HG03135 (cell line): ENCODE measurements around the gene SORCS1.

Experiments used
- ATAC-seq: cut with Tn5 transposase; IDR thresholded peaks from one replicate; pipeline ENCODE4 v1.9.1; 2021; ENCODE audit warnings: mild to moderate bottlenecking, moderate library complexity; ENCODE audit not compliant: unreplicated experiment

SORCS1 gene

DNA sequence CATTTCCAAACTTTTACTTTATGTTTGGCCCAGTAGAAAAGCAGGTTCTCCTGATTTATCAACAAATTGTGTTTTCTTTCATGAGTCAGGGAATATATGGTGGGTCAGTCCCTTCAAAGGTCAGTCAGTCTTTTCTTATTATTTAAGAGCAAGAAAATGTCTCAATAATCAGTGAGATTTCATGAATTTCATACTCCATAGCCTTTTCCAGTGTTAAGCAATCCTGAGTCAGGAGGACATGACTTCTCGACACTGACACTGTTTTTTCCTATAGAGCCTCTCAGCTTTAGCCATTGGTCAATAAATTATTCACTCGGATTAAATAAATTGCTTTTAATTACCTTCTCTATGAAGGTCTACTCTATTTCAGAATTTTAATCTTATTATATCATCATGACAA lies 334.5 kb downstream of the SORCS1 start:
- no peak for ATAC-seq

DNA sequence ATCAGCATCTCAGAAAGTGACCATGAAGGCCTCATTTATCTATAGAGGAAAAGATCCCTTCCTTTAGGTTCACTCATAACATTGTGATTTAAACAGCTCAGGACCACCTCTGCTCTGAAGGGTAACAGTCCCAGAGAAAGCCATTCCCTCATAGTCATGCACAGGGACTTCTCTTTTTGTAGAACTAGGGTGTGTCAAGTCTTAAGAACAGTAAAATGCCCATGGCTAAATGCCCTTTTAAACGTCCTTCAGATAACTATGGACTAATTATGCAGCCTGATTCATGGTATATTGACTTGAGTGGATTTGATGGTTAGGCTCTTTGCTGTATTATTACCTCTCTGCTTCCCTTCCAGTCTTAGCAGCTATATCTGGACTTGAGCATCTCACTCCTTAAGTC lies 337.8 kb downstream of the SORCS1 start:
- no peak for ATAC-seq

DNA sequence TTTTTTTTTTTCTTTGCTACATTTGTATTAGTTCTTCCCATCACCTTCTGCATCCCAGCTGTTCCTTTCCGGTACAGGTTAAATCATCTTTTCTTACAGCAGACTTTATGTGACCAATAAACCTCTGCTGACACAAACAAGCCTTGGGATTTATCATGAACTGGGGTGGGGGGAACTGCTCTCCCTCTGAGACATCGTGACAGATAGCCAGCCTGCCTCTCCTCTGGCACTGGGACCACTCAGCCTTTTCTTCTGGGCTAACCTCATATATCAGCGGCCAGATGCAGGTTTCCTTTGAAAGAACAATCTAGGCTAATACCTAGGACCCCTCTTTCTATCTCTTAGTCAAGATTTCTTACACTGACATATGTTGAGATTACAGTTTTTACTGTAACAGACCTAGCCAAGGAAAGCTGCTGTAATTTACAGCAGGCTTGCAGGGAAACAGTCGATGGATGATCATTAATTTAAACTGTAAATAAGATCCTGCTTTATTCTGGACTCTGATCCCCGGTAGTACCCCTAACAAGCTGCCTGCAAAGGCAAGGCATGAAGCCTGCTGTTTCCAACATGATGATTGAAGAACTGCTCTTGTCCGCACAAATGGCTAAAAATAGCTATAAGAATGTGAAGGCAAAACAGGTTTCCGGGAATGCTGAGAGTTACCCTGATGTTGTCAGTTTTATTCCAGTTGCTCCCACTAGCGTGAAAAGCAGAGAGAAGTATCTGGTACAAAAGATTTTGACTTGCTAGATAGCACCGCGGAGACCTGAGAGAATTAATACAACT lies 338.7 kb downstream of the SORCS1 start:
- no peak for ATAC-seq

DNA sequence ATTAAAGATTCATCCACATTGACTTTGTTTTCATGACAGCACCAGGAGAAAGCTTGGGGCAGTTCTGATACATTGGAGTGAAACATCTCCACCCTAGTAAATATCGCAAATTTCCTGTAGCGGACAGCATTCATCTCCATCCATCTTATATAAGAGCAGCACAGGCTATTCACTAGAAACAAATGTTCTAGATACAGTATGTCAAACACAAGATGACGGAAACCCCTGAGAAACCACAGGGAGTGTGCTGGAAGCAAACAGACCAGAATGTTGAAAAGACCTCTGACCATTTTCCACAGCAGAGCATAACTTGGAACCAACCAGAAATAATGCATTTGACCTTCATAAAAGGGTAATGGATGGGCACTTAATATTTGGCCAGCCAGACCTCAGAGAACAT lies 343.9 kb downstream of the SORCS1 start:
- ATAC-seq, result no peak

DNA sequence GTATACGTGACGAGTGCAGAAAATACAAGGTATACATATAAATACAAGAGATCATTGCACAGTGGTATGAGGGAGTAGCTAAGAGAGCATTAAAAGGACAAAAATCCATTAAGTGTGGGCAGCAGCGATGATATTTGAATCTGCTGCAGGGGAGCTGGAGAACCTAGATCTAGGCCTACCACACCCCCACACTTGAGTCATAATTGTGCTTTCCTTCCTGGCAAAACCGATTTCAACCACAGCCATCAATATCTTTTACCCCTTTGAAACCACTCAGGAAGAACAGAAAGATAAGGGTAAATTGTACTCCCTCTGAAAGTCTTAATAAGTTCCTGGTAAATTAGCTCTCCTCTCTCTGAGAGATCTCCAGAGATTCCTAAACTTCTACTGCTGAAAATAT lies 345.0 kb downstream of the SORCS1 start:
- ATAC-seq, result no peak

- no peak for ATAC-seq
Measured at GRCh38 chr10:106816318-106817085, 348.0 kb downstream of the SORCS1 start.

DNA sequence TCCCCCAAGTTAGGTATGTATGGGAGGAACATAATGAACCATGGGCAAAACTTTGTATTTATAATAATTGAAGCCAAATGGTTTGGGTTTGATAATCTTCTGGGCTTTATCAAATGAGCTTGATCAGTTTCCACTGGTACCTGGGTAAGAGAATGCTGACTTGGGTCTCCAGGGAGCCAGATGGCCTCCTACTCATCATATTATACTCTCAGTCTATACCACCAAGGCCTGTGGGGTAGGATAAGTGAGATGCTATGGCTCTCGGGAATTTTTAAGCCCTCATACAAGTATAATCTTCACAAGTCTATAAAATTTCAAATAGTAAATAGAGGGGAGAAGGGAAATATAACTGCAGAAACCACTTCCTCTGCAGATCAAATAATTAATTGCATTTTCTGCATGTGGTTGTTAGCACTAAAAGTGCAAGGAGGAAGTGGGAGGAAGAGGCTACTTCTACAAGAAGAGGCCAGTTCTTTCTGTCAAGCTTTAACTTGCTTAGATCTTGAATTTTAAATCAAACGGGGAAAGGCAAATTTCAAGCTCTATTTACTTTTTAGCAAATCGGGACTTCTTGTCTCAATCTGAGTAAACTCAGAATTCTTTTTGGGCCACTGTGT lies 349.0 kb downstream of the SORCS1 start:
- no peak for ATAC-seq

- no peak for ATAC-seq
Measured at GRCh38 chr10:106804992-106805582, 359.4 kb downstream of the SORCS1 start.

DNA sequence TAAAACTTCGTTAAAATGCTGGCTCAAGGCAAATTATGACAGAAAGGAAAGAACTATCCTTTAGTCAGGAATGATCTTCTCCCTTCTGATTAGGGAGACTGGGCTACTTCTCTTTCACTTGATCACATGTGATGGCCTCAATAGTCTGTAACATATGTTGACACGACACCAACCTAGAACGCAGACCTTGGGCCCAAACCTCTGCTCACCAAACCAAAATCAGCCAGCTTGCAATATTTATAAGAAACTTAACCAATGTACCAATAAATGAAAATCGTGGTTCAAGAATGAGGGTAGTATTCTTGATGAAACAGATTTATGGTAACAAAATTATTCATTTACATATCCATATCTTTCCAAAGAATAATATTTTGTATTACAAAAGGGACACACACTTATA lies 361.6 kb downstream of the SORCS1 start:
- ATAC-seq, result no peak

DNA sequence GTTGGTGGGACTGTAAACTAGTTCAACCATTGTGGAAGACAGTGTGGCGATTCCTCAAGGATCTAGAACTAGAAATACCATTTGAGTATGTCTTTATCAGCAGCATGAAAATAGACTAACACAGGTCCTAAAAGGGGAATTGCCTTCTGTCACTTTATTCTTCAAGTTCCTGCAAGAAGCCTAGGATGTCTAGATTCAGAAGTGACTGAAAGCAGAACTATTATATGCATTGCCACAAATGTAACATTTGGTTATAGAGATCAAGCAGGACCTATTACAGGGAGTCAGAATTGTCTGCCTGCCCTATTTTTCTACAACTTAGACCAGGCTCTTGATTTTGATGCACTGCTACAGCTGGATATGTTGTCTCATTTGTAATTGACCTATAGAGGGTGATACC lies 364.7 kb downstream of the SORCS1 start:
- no peak for ATAC-seq

- ATAC-seq, result peak; percentile 93
Measured at GRCh38 chr10:106795619-106796018, 368.9 kb downstream of the SORCS1 start.

- no peak for ATAC-seq
Measured at GRCh38 chr10:106793617-106794016, 370.9 kb downstream of the SORCS1 start.

DNA sequence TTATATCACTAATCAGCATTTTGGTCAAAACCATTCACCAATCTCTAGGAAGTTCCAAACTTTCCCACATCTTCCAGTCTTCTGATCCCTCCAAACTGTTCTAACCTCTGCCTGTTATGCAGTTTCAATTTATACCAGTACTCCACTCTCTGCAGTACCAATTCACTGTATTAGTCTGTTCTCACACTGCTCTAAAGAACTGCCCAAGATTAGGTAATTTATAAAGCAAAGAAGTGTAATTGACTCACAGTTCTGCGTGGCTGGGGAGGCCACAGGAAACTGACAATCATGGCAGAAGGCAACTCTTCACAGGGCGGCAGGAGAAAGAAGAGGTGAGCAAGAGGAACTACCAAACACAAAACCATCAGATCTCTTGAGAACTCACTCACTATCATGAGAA lies 374.9 kb downstream of the SORCS1 start:
- ATAC-seq, result no peak

DNA sequence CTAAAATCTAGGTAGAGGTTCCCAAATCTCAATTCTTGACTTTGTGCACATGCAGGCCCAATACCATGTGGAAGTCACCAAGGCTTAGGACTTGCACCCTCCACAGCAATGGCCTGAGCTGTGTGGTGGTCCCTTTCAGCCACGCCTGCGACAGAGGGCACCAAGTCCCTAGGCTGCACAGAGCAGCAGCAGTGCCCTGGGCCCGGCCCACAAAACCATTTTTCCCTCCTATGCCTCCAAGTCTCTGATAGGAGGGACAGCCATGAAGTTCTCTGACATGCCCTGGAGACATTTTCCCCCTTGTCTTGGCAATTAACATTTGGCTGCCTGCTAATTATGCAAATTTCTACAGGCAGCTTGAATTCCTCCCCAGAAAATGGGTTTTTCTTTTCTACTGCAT lies 375.5 kb downstream of the SORCS1 start:
- no peak for ATAC-seq

DNA sequence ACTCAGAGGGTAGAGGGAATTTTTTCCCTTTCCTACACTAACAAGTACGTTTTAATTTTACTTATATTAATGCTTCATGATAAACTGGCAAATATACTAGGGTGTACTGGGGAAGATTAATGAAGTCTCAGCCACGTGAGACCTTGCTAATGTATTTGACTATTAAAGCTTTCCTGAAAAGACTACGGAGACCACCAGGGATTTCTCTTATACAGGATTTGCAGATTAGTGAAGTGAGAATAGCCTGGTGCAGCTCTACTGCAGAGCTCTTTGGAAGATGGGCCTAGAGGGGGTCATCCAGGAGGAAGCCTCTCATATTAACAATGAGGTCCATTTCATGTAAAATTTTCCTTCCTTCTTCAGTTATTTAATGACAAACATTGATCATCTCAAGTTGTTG lies 379.0 kb downstream of the SORCS1 start:
- no peak for ATAC-seq

- ATAC-seq, result no peak
Measured at GRCh38 chr10:106780632-106781031, 383.9 kb downstream of the SORCS1 start.

DNA sequence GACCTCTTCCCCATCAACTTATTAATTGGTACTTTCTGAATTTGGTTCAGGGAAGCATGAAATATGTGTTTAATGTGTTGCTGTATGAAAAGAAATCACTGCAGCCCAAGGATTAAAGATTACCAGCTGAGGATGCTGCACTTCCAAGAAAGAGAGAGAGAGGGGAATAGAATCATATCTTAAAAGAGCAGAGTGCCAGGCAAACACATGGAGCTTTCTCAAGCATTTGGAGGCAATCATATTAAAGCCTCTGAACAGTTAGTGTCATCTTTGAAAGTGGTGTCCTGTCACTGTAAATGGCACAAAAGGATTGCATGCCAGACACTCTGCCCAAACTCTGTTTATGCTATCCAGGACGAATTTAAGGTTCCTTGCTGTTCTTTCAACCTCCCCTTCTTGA lies 386.7 kb downstream of the SORCS1 start:
- no peak for ATAC-seq

GRCh38 chr10:106775127-106775526 lies 389.4 kb downstream of the SORCS1 start:
- ATAC-seq, result no peak

DNA sequence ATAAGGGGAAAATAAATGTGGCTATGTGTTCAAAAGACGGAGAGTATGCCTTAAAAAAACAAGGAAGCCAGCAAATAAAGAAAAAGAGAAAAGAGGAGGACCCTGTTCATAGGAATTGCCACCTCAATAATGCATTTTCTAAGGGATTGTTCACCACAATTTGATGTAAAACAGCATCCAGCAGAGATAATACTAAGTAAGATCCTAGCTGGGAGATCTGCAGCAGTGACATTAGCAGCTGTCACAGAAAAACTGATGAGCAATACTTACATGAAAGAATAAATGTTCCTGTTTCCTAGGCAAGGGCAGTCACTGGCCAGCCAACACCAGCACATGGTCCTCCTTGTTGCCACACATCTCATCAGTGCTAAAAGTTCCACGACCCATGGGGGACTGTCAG lies 391.5 kb downstream of the SORCS1 start:
- no peak for ATAC-seq

GRCh38 chr10:106771154-106771553 lies 393.4 kb downstream of the SORCS1 start:
- no peak for ATAC-seq

DNA sequence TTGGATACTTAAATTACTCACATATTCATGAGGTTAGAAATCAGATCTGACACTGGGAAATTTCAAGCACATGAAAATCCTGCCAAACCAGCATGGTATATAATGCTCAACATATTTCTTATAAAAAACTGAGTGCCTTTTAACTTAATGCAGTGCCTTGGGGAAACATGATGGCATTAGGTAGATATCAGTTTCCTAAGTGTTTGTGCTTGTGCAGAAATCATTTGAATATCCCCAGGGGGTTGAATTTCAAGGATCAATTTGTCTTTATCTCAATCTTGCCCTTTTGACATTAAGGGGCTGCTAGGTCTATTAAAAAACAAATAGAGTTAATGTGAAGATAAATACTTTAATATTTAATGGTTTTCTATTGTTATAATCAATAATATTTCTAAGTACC lies 396.3 kb downstream of the SORCS1 start:
- ATAC-seq, result no peak

DNA sequence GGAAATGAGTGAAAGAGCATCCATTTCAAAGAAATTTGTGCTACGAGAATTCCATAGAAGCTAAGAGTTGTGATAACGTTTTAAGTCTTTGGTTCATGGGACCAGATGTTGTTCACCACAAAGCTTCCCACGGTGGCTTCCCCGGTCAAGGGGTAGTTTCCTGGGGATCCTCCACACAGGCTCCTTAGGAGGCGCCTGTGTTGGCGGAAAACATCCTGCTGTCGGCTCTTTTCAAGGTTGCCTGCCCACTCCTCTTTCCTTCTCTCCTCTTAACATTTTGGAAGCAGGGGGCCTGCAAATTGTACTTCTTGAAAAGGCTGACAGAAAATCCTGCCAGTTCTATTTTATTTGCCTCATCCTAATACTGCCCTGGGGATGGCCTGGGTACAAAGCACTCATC lies 398.6 kb downstream of the SORCS1 start:
- ATAC-seq, result no peak
